Activated T-cell treated with anti-CD3 and anti-CD28 coated beads, Interleukin-2, amount 50 U/mL, for 4 hours (primary cell): ENCODE data around the gene ARHGEF37. TPM values are rescaled to one million over a fixed set of nuclear protein-coding genes. Genes with fewer than 3 reads are reported as not detected.
"Not testable (repeated sequence)": the region's sequence is repeated elsewhere in the genome, so short reads cannot be mapped to it uniquely, and the experiment has no call there.

ENCODE experiments used
- ATAC-seq, 2 donors: fragments of 200-7000 bp; cut with Tn5 transposase; one replicate each; pipeline ENCODE4 v1.10.0; 2021
- DNase-seq: peaks from one replicate; pipeline ENCODE4 v3.0.0-alpha.2; 2020
- H3K27me3 Mint-ChIP-seq: one replicate; pipeline ENCODE4 v1.8.0; 2021; ENCODE audit warnings: low read depth, mixed read lengths
- H3K36me3 Mint-ChIP-seq: one replicate; pipeline ENCODE4 v1.8.0; 2022; ENCODE audit warnings: mixed read lengths; ENCODE audit not compliant: insufficient read depth
- H3K4me1 Mint-ChIP-seq: one replicate; pipeline ENCODE4 v1.8.0; 2021; ENCODE audit warnings: low read depth, mixed read lengths
- H3K4me3 Mint-ChIP-seq: one replicate; pipeline ENCODE4 v1.8.0; 2021; ENCODE audit warnings: mild to moderate bottlenecking, moderate library complexity, mixed read lengths
- H3K9me3 Mint-ChIP-seq: one replicate; pipeline ENCODE4 v1.8.0; 2021; ENCODE audit warnings: mixed read lengths
- total RNA-seq, 3 donors: library from RNA; stranded (reverse); gene quantifications; one replicate each; pipeline ENCODE4 v1.2.1, GENCODE V29; 2021

The ARHGEF37 gene
- total RNA-seq, 3 donors from 2014 or later, result 0.08 to 0.53 (median 0.52) TPM

GRCh38 chr5:149647334-149647733, 66.0 kb downstream of the ARHGEF37 start:
- Mint-ChIP-seq H3K27me3 (no peaks in the 10 kb centered on the region), H3K4me1 (peaks cover 5% of the 10 kb centered on the region), H3K9me3 (no peaks in the 10 kb centered on the region), H3K36me3 (no peaks in the 10 kb centered on the region), H3K4me3 (no peak overlapping the region)
- no peak for ATAC-seq
- no peak for DNase-seq

- ATAC-seq, result peak in 1 of 2 donors; percentile 19
- H3K4me1 Mint-ChIP-seq, H3K4me3 Mint-ChIP-seq, H3K9me3 Mint-ChIP-seq, H3K27me3 Mint-ChIP-seq, H3K36me3 Mint-ChIP-seq, DNase-seq: not testable (repeated sequence)
Measured at GRCh38 chr5:149648464-149649393, 67.4 kb downstream of the ARHGEF37 start.

GRCh38 chr5:149649730-149650129, 68.4 kb downstream of the ARHGEF37 start:
- not testable (repeated sequence) for DNase-seq, H3K36me3 Mint-ChIP-seq, ATAC-seq, H3K4me3 Mint-ChIP-seq, H3K27me3 Mint-ChIP-seq, H3K9me3 Mint-ChIP-seq, H3K4me1 Mint-ChIP-seq

GRCh38 chr5:149651686-149652085, 70.4 kb downstream of the ARHGEF37 start:
- Mint-ChIP-seq H3K27me3 (no peaks in the 10 kb centered on the region), H3K36me3 (no peaks in the 10 kb centered on the region), H3K4me3 (no peak overlapping the region), H3K4me1 (peaks cover 2% of the 10 kb centered on the region), H3K9me3 (peaks cover 2% of the 10 kb centered on the region)
- ATAC-seq, result peak; percentile 30 to 32
- no peak for DNase-seq

- DNase-seq (no peak), ATAC-seq (no peak)
Measured at GRCh38 chr5:149652697-149653096, 71.4 kb downstream of the ARHGEF37 start.

GRCh38 chr5:149654231-149654630, 72.9 kb downstream of the ARHGEF37 start:
- Mint-ChIP-seq H3K4me1 (no peaks in the 10 kb centered on the region), H3K27me3 (peaks cover 12% of the 10 kb centered on the region), H3K36me3 (no peaks in the 10 kb centered on the region), H3K4me3 (no peak overlapping the region), H3K9me3 (peaks cover 12% of the 10 kb centered on the region)
- DNase-seq (no peak), ATAC-seq (no peak)

More at GRCh38 chr5:149652697-149653096, 71.4 kb downstream of the ARHGEF37 start:
- no peaks in the 10 kb centered on the region for H3K4me1 Mint-ChIP-seq
- H3K36me3 Mint-ChIP-seq, result no peaks in the 10 kb centered on the region
- peaks cover 12% of the 10 kb centered on the region for H3K9me3 Mint-ChIP-seq
- no peak overlapping the region for H3K4me3 Mint-ChIP-seq
- H3K27me3 Mint-ChIP-seq, result peaks cover 3% of the 10 kb centered on the region

- no peaks in the 10 kb centered on the region for H3K4me1 Mint-ChIP-seq
- H3K27me3 Mint-ChIP-seq, result peaks cover 19% of the 10 kb centered on the region
- no peak for ATAC-seq
- no peak for DNase-seq
- H3K9me3 Mint-ChIP-seq, result peaks cover 12% of the 10 kb centered on the region
- no peak overlapping the region for H3K4me3 Mint-ChIP-seq
- no peaks in the 10 kb centered on the region for H3K36me3 Mint-ChIP-seq
Measured at GRCh38 chr5:149654883-149655505, 73.7 kb downstream of the ARHGEF37 start.

GRCh38 chr5:149656576-149657182, 75.4 kb downstream of the ARHGEF37 start:
- no peaks in the 10 kb centered on the region for H3K4me1 Mint-ChIP-seq
- H3K36me3 Mint-ChIP-seq, result no peaks in the 10 kb centered on the region
- peaks cover 19% of the 10 kb centered on the region for H3K27me3 Mint-ChIP-seq
- ATAC-seq (no peak), DNase-seq (no peak)
- H3K9me3 Mint-ChIP-seq, result peaks cover 12% of the 10 kb centered on the region
- no peak overlapping the region for H3K4me3 Mint-ChIP-seq

GRCh38 chr5:149657324-149657723, 76.0 kb downstream of the ARHGEF37 start:
- ATAC-seq (no peak), DNase-seq (no peak)
- peaks cover 12% of the 10 kb centered on the region for H3K9me3 Mint-ChIP-seq
- H3K27me3 Mint-ChIP-seq, result peaks cover 19% of the 10 kb centered on the region
- no peak overlapping the region for H3K4me3 Mint-ChIP-seq
- H3K36me3 Mint-ChIP-seq, result no peaks in the 10 kb centered on the region
- no peaks in the 10 kb centered on the region for H3K4me1 Mint-ChIP-seq

GRCh38 chr5:149658299-149658698, 77.0 kb downstream of the ARHGEF37 start:
- Mint-ChIP-seq H3K9me3 (peaks cover 12% of the 10 kb centered on the region), H3K4me1 (no peaks in the 10 kb centered on the region), H3K27me3 (peaks cover 19% of the 10 kb centered on the region), H3K4me3 (no peak overlapping the region), H3K36me3 (no peaks in the 10 kb centered on the region)
- ATAC-seq (no peak), DNase-seq (no peak)

- H3K36me3 Mint-ChIP-seq, result peaks cover 2% of the 10 kb centered on the region
- no peak for DNase-seq
- ATAC-seq, result no peak
- H3K9me3 Mint-ChIP-seq, result peaks cover 5% of the 10 kb centered on the region
- H3K4me3 Mint-ChIP-seq, result no peak overlapping the region
- H3K27me3 Mint-ChIP-seq, result peaks cover 9% of the 10 kb centered on the region
- no peaks in the 10 kb centered on the region for H3K4me1 Mint-ChIP-seq
Measured at GRCh38 chr5:149664083-149664482, 82.8 kb downstream of the ARHGEF37 start.

GRCh38 chr5:149664666-149665415, 83.5 kb downstream of the ARHGEF37 start:
- Mint-ChIP-seq H3K36me3 (peaks cover 2% of the 10 kb centered on the region), H3K9me3 (peaks cover 5% of the 10 kb centered on the region), H3K4me3 (no peak overlapping the region), H3K4me1 (no peaks in the 10 kb centered on the region), H3K27me3 (peaks cover 4% of the 10 kb centered on the region)
- no peak for DNase-seq
- ATAC-seq, result no peak

GRCh38 chr5:149665416-149666175, 84.3 kb downstream of the ARHGEF37 start:
- H3K9me3 Mint-ChIP-seq, result peaks cover 5% of the 10 kb centered on the region
- no peaks in the 10 kb centered on the region for H3K4me1 Mint-ChIP-seq
- H3K27me3 Mint-ChIP-seq, result peaks cover 2% of the 10 kb centered on the region
- ATAC-seq, result no peak
- H3K36me3 Mint-ChIP-seq, result peaks cover 2% of the 10 kb centered on the region
- DNase-seq, result no peak
- no peak overlapping the region for H3K4me3 Mint-ChIP-seq
